ENCODE data around the gene C10orf90.

DNA sequence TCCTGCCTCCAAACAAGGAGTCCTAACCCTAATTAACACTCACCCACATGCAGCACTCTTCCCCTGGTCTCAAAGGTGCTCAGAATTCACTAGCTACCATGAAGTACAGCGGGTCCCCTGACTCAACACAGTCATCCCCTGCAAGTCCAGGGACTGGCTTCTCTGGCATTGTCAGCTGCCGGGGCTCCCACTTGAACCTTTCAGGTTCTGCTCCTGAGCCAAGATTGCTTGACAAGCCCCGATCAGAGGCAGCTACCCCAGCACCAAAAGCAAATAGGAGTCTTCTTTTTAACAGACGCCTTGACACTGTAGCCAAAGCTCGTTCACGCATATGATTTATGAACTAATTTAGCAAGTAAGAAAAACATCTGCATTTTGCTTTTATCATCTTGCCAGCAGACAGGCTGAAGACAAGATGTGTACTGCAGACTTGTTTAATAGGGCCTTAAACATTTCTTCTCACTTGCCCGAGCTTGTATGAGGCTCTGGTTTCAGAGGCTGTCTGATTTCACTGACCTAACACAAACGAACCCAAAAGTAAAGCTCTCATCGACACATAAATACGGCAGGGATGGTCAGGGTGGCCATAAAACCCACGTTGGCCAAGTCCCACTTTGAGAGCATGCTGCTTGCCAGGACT is 214.6 kb downstream of the C10orf90 start:
- TF ChIP-seq, protein P1, sequence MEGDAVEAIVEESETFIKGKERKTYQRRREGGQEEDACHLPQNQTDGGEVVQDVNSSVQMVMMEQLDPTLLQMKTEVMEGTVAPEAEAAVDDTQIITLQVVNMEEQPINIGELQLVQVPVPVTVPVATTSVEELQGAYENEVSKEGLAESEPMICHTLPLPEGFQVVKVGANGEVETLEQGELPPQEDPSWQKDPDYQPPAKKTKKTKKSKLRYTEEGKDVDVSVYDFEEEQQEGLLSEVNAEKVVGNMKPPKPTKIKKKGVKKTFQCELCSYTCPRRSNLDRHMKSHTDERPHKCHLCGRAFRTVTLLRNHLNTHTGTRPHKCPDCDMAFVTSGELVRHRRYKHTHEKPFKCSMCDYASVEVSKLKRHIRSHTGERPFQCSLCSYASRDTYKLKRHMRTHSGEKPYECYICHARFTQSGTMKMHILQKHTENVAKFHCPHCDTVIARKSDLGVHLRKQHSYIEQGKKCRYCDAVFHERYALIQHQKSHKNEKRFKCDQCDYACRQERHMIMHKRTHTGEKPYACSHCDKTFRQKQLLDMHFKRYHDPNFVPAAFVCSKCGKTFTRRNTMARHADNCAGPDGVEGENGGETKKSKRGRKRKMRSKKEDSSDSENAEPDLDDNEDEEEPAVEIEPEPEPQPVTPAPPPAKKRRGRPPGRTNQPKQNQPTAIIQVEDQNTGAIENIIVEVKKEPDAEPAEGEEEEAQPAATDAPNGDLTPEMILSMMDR (conservative IDR thresholded peaks at IDR 0.05 in 1 of 2, IDR thresholded peaks at IDR 0.05 in 1 of 2; ENCODE audit: extremely low read depth in 1 of 2, insufficient read depth in 1 of 2, low read depth in 1 of 2, low read length in 2 of 2), result no peak
- no peak for TF ChIP-seq EZH2 (IDR thresholded peaks at IDR 0.05; ENCODE audit: borderline replicate concordance, low read length)
